ENCODE results near the gene ERBB3. TPM values are rescaled to one million over a fixed set of nuclear protein-coding genes. Genes with fewer than 3 reads are reported as not detected.

The ERBB3 gene
- 0.33 and 0.48 TPM in 2 replicates for total RNA-seq

DNA sequence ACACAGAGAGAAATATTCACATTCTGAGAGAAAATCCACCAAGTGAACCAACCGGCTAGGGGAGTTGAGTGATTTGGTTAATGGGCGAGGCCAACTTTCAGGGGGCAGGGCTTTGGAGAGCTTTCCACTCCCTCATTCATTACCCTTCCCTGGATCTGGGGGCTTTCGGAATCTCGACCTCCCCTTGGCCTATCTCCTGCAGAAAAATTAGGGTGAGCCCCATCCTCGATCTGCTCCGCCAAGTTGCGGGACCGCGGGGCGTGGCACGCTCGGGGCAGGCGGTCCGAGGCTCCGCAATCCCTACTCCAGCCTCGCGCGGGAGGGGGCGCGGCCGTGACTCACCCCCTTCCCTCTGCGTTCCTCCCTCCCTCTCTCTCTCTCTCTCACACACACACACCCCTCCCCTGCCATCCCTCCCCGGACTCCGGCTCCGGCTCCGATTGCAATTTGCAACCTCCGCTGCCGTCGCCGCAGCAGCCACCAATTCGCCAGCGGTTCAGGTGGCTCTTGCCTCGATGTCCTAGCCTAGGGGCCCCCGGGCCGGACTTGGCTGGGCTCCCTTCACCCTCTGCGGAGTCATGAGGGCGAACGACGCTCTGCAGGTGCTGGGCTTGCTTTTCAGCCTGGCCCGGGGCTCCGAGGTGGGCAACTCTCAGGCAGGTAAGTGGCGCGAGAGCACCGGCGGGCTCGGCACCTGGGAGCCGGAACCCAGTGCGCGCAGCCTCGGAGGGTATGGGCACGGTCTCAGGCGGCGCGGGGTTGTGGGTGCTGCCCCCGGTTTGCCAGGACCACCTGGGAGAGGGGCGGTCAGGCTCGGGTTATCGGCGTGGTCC is at the start of gene ERBB3:
ERBB3 (plus strand) TSS at position 443 of the 833 bp plus-strand sequence; CDS start at position 579, 136 bp downstream.

DNA sequence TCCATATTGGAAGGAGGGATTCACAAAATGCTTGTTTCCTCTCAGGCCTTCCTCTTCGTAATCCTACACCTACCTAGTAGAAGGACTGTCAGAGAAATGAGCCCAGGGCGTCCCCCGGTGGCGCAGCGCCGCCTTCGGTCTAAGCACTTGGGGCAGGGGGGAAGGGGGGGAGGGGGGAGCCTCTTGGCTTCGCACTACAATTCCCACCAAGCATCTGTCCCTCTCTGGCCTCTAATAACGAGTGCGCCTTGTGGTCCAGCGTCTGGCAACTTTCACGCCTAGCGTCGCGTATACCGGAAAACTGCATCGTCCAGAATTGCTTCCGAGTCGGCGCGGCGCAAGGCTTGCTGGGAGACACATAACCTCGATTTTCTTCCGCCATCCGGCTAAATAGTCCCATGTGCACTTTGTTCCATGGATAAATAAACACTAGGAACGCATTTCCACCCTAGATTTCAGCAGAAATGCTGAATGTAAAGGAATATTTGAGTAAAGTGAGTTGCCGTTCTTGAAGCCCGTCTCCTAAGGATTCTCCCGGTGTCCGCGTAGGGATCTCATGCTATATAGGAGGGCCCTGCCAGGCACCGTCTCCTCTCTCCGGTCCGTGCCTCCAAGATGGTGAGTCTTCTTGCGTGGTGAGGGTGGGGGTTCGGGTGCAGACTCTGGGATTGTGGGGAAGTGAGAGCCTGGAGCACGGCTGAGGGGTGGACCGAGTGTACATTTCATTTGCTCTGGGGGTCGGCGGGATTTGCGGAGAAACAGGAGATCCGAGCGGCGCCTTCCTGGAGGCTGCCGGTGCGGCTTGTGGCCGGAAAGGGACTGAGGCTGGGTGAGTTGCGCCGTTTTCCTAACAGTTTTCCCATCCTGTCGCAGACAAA is 38.2 kb upstream of the ERBB3 start, which contains the start of gene RPS26:
RPS26 (plus strand) TSS at position 367 of the 878 bp plus-strand sequence; CDS start at position 616, 249 bp downstream.

DNA sequence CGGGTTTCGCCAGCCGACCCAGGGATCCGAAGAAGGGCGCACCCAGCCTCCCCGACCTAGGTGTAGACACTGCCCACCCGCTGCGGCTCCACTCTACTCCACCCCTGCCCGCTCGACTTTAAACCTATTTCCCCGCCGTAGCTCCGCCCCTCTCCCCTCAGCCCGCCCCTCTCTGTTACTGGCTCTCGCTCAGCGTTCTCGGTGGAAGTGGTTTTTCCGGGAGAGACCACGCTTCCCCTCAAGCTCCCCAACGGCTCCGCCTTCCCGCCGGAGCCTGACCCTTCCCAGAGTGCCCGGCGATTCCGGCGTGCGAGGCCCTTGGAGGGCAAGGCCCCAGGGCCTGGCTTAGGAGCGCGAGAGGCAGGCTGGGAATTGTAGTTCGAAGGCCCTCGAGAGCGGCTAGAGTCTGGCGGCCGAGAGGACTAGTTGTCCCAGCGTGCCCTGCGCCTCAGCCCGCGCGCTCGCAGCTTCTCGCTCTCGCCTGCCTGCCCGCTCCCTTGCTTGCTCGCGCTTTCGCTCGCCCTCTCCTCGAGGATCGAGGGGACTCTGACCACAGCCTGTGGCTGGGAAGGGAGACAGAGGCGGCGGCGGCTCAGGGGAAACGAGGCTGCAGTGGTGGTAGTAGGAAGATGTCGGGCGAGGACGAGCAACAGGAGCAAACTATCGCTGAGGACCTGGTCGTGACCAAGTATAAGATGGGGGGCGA is 24.3 kb downstream of the ERBB3 start, which contains the start of gene PA2G4:
PA2G4 (plus strand) TSS at position 451 of the 706 bp plus-strand sequence; CDS start at position 630, 179 bp downstream.

DNA sequence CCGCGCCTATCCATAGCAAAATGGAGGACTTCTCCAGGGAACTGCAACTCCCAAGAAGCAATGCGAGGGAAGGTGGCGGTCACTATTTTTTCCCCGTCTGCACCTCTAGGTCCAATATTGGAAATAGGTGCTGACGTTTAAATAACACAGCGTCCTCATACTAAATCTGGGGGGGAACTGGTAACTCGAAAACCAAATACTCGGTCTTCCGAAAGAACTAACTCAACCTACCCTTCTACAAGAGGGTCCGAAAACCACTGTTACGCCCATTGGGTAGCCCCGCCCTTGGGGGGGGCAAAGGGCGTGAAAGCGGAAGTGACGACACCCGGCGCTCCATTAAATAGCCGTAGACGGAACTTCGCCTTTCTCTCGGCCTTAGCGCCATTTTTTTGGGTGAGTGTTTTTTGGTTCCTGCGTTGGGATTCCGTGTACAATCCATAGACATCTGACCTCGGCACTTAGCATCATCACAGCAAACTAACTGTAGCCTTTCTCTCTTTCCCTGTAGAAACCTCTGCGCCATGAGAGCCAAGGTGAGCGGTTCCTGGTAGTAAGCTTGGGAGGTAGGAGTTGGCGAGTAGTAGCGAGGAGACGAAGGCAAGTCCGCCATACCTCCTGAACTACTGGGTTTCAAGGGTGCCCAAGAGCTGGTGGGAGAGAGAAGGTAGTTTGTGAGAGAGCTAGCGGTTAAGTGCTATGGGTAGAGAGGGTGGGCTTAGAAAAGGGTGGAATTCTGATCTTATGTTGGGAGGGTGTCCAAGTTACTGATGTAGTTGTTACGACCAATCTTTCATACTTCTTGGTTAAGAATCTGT is 36.5 kb downstream of the ERBB3 start, which contains the start of gene RPL41:
RPL41 (plus strand) TSS at position 367 of the 815 bp plus-strand sequence.

DNA sequence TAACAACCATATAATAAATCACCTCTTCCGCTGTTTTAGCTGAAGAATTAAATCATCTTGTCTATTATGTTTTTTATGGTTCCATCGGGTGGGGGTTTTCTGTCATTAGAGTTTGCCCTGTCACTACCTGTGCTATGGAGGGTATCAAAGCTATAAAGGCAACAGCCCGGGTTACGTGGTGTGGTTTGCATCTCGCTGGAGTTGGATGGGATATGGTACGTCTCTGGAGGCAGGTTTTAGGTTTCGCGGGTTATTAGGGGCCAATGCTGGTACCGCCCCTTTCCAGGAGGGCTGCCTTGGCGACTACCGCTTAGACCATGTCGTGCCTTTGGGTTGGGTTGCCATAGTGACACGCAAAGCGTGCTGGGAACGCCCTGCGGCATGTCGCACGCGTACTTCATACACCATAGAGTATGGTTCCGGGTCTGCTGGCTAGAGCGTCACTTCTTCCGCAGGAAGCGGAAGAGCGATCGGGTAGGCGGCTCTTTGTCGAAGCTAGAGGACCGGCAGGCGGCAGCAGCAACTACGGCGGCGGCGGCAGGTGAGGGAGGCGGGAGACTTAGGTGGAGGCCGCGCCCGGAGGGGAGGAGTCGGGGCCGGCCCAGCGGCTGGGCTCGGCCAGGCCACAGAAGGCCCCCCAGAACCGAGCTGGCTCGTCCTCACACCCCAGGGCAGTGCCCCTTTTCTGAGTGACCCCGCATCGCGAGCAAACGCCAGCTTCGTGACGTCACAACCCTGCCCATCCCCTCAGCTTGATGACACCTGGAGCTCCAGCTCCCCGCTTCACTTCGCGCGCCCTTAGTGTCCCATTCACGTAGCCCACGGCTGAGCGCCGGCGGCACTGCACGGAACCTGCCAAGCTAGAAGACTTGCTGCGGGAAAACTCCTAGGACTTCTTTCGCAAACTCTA is 38.1 kb downstream of the ERBB3 start, which contains the start of gene ZC3H10:
ZC3H10 (plus strand) TSS at position 489 of the 910 bp plus-strand sequence. CDS start 2,297 bp downstream, outside the sequence.

DNA sequence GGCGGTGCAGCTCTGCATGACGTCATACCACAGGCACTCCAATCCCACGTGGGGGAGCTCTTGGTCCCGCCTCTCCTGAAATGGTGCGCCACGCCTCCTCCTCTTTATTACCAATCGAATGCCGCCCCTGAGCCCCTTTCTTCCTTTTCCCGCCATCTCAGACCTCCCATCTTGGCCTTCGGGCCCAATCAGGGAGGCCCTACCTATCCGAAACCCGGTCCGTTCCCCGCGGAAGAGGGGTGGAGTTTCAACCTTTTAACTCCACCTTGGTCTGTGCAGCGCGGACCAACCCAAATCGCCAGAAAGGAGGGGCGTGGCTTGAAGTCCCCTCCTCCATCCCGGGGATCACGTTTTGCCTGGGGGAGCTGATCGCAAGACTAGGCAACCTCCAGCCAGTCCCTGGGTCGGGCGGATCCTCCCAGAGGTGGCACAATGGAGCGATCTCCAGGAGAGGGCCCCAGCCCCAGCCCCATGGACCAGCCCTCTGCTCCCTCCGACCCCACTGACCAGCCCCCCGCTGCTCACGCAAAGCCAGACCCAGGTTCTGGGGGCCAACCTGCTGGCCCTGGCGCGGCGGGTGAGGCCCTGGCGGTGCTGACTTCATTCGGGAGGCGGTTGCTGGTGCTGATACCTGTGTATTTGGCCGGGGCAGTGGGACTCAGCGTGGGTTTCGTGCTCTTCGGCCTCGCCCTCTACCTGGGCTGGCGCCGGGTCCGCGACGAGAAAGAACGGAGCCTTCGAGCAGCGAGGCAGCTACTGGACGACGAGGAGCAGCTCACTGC is 48.1 kb downstream of the ERBB3 start, which contains the start of gene ESYT1:
ESYT1 (plus strand) TSS at position 380 of the 782 bp plus-strand sequence; CDS start at position 433, 53 bp downstream.

DNA sequence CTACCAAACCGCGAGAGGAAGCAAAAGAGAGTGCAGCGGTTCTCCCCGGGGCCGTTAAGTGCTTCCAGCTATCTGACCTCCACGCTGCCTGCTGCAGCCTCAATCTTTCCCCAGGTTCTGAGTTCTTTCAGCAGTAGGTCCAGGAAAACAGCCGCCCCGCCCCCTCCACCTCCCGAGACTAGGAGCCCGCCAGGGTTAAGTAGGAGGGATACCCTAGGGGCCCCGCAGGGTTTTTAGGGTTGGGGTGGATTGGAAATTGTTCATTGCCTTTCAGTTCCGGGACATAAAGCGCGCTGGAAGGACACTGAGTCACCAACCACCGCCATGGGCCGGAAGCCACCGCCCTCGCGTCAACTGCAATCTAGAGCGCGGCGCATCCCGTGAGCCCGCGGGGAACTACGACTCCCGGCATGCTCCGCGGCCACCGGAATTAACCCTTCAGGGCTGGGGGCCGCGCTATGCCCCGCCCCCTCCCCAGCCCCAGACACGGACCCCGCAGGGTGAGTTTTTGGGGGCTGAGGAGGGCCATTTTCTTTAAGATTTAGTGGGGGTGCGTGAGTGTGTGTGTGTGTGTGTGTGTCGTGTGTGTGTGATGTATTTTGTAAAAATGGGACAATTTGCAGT is 72.3 kb downstream of the ERBB3 start, which contains the start of gene MYL6B:
MYL6B (plus strand) TSS at position 456 of the 624 bp plus-strand sequence. CDS start 1,332 bp downstream, outside the sequence.

Other genes starting within 250 kb of the ERBB3 start
- gene MMP19, start 237.2 kb upstream of the ERBB3 start, total RNA-seq = 0.65 and 0.86 TPM in 2 replicates
- gene PYM1, start 152.3 kb upstream of the ERBB3 start, total RNA-seq = 28.7 and 34.0 TPM in 2 replicates
- gene DGKA, start 149.0 kb upstream of the ERBB3 start, total RNA-seq = 34.0 and 42.0 TPM in 2 replicates
- 1.3 and 2.1 TPM in 2 replicates for gene PMEL, start 114.1 kb upstream of the ERBB3 start, total RNA-seq
- 27.1 and 33.1 TPM in 2 replicates for gene CDK2, start 113.3 kb upstream of the ERBB3 start, total RNA-seq
- 75.8 and 83.0 TPM in 2 replicates for gene RAB5B, start 106.1 kb upstream of the ERBB3 start, total RNA-seq
- 20.9 and 25.8 TPM in 2 replicates for gene SUOX, start 82.9 kb upstream of the ERBB3 start, total RNA-seq
- 0.67 and 0.98 TPM in 2 replicates for gene IKZF4, start 59.1 kb upstream of the ERBB3 start, total RNA-seq
- 615 and 807 TPM in 2 replicates for gene RPS26, start 38.2 kb upstream of the ERBB3 start, total RNA-seq
- gene PA2G4, start 24.4 kb downstream of the ERBB3 start, total RNA-seq = 183 and 261 TPM in 2 replicates
- 1,748 and 2,622 TPM in 2 replicates for gene RPL41, start 36.5 kb downstream of the ERBB3 start, total RNA-seq
- 7.2 and 7.8 TPM in 2 replicates for gene ZC3H10, start 38.1 kb downstream of the ERBB3 start, total RNA-seq
- 331 and 343 TPM in 2 replicates for gene ESYT1, start 48.1 kb downstream of the ERBB3 start, total RNA-seq
- 70.0 and 90.5 TPM in 2 replicates for gene MYL6B, start 72.4 kb downstream of the ERBB3 start, total RNA-seq
- 1,838 and 2,061 TPM in 2 replicates for gene MYL6, start 78.2 kb downstream of the ERBB3 start, total RNA-seq
- 69.6 and 70.5 TPM in 2 replicates for gene SMARCC2, start 109.3 kb downstream of the ERBB3 start, total RNA-seq
- gene RNF41, start 141.8 kb downstream of the ERBB3 start, total RNA-seq = 92.1 and 143 TPM in 2 replicates
- 30.2 and 33.0 TPM in 2 replicates for gene NABP2, start 144.2 kb downstream of the ERBB3 start, total RNA-seq
- not detected in 2 replicates for gene SLC39A5, start 149.9 kb downstream of the ERBB3 start, total RNA-seq
- gene ANKRD52, start 178.2 kb downstream of the ERBB3 start, total RNA-seq = 23.8 and 27.5 TPM in 2 replicates
- 7.8 and 11.7 TPM in 2 replicates for gene COQ10A, start 186.8 kb downstream of the ERBB3 start, total RNA-seq
- 213 and 238 TPM in 2 replicates for gene CS, start 220.2 kb downstream of the ERBB3 start, total RNA-seq
- 102 and 107 TPM in 2 replicates for gene CNPY2, start 235.8 kb downstream of the ERBB3 start, total RNA-seq

Data from vein endothelial cell (primary cell).